IPS-NIHi11 (cell line): ENCODE results near the gene TMEM9.
A peak's percentile ranks its signal among the peaks of the same experiment; 100 is the strongest.

ENCODE experiments used
- DNase-seq: peaks from one replicate; pipeline ENCODE4 v3.0.0; 2012; ENCODE audit warnings: mixed read lengths, low spot score

TMEM9 gene

GRCh38 chr1:201154389-201155165, at the start of gene TMEM9:
TSS of gene TMEM9 (minus strand) at chr1:201154474. CDS start at chr1:201153923, 551 bp downstream.
- peak; percentile 99 for DNase-seq

GRCh38 chr1:201198598-201198997, 44.3 kb upstream of the TMEM9 start:
- DNase-seq, result no peak

GRCh38 chr1:201194046-201194445, 39.8 kb upstream of the TMEM9 start:
- no peak for DNase-seq

- no peak for DNase-seq
Observed at GRCh38 chr1:201192261-201192788, 38.1 kb upstream of the TMEM9 start.

GRCh38 chr1:201191653-201192260, 37.5 kb upstream of the TMEM9 start:
- no peak for DNase-seq

GRCh38 chr1:201190624-201191051, 36.4 kb upstream of the TMEM9 start, which contains the start of gene IGFN1:
TSS of gene IGFN1 (plus strand) at chr1:201190824. CDS start at chr1:201193294, 2,470 bp downstream.
- DNase-seq, result peak; percentile 86

GRCh38 chr1:201190005-201190404, 35.7 kb upstream of the TMEM9 start:
- DNase-seq, result no peak

GRCh38 chr1:201189085-201189484, 34.8 kb upstream of the TMEM9 start:
- DNase-seq, result no peak

GRCh38 chr1:201186192-201186591, 31.9 kb upstream of the TMEM9 start:
- no peak for DNase-seq

- DNase-seq, result no peak
Observed at GRCh38 chr1:201185527-201186128, 31.4 kb upstream of the TMEM9 start.

- no peak for DNase-seq
Observed at GRCh38 chr1:201185123-201185453, 30.8 kb upstream of the TMEM9 start.

- peak; percentile 76 for DNase-seq
Observed at GRCh38 chr1:201184307-201185122, 30.2 kb upstream of the TMEM9 start.

GRCh38 chr1:201183753-201184152, 29.5 kb upstream of the TMEM9 start:
- DNase-seq, result no peak

- DNase-seq, result no peak
Observed at GRCh38 chr1:201183209-201183608, 28.9 kb upstream of the TMEM9 start.

GRCh38 chr1:201181726-201182125, 27.5 kb upstream of the TMEM9 start:
- no peak for DNase-seq

GRCh38 chr1:201181323-201181722, 27.0 kb upstream of the TMEM9 start:
- no peak for DNase-seq

- no peak for DNase-seq
Observed at GRCh38 chr1:201180901-201181300, 26.6 kb upstream of the TMEM9 start.

GRCh38 chr1:201180141-201180540, 25.9 kb upstream of the TMEM9 start:
- DNase-seq, result no peak

- DNase-seq, result no peak
Observed at GRCh38 chr1:201178718-201179117, 24.4 kb upstream of the TMEM9 start.

- no peak for DNase-seq
Observed at GRCh38 chr1:201176940-201177339, 22.7 kb upstream of the TMEM9 start.

GRCh38 chr1:201175820-201176500, 21.7 kb upstream of the TMEM9 start:
- no peak for DNase-seq
